ENCODE measurements around the gene SRA1.
"Not testable (repeated sequence)": the region's sequence is repeated elsewhere in the genome, so short reads cannot be mapped to it uniquely, and the experiment has no call there.

GRCh38 chr5:140579188-140579747 is 22.0 kb upstream of the SRA1 start:
- not testable (repeated sequence) for TF ChIP-seq TEAD4 (IDR thresholded peaks at IDR 0.05; ENCODE audit: low read length); TEAD4 (CRISPR knock-in tag; IDR thresholded peaks at IDR 0.05; ENCODE audit: borderline replicate concordance); BHLHE40 (IDR thresholded peaks at IDR 0.05; ENCODE audit: low read length); KAT2B (IDR thresholded peaks at IDR 0.05; ENCODE audit: low read depth, low read length); CHD2 (IDR thresholded peaks at IDR 0.05; ENCODE audit: low read depth, low read length); SRSF3 (IDR thresholded peaks at IDR 0.05; ENCODE audit: insufficient read depth, low read length)
- TF ChIP-seq, protein P1, sequence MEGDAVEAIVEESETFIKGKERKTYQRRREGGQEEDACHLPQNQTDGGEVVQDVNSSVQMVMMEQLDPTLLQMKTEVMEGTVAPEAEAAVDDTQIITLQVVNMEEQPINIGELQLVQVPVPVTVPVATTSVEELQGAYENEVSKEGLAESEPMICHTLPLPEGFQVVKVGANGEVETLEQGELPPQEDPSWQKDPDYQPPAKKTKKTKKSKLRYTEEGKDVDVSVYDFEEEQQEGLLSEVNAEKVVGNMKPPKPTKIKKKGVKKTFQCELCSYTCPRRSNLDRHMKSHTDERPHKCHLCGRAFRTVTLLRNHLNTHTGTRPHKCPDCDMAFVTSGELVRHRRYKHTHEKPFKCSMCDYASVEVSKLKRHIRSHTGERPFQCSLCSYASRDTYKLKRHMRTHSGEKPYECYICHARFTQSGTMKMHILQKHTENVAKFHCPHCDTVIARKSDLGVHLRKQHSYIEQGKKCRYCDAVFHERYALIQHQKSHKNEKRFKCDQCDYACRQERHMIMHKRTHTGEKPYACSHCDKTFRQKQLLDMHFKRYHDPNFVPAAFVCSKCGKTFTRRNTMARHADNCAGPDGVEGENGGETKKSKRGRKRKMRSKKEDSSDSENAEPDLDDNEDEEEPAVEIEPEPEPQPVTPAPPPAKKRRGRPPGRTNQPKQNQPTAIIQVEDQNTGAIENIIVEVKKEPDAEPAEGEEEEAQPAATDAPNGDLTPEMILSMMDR (IDR thresholded peaks at IDR 0.05 in 2 of 3, conservative IDR thresholded peaks at IDR 0.05 in 1 of 3; ENCODE audit: insufficient read depth in 2 of 3, low read depth in 1 of 3, low read length in 3 of 3): not testable (repeated sequence)
